DMS79 treated with DMSO at 0.1 percent for 48 hours (cell line): ENCODE measurements around the gene DSG3.

Source experiments
- DNase-seq: peaks from one replicate; lab custom pipeline; 2025; lab: John Stamatoyannopoulos, UW

Gene DSG3

GRCh38 chr18:31430072-31430471, 17.5 kb upstream of the DSG3 start:
- no peak for DNase-seq

- DNase-seq: no peak
Observed at GRCh38 chr18:31430554-31430953, 17.0 kb upstream of the DSG3 start.

GRCh38 chr18:31432316-31432715, 15.2 kb upstream of the DSG3 start:
- DNase-seq: no peak

- no peak for DNase-seq
Observed at GRCh38 chr18:31436825-31437224, 10.7 kb upstream of the DSG3 start.

- DNase-seq: no peak
Observed at GRCh38 chr18:31438402-31438801, 9.1 kb upstream of the DSG3 start.

GRCh38 chr18:31439807-31440325, 7.7 kb upstream of the DSG3 start:
- DNase-seq: no peak

GRCh38 chr18:31440787-31441186, 6.8 kb upstream of the DSG3 start:
- no peak for DNase-seq

- no peak for DNase-seq
Observed at GRCh38 chr18:31441493-31441892, 6.0 kb upstream of the DSG3 start.

GRCh38 chr18:31444142-31444541, 3.4 kb upstream of the DSG3 start:
- DNase-seq: no peak

GRCh38 chr18:31445908-31446307, 1.6 kb upstream of the DSG3 start:
- DNase-seq: no peak

GRCh38 chr18:31446854-31447253, 687 bp upstream of the DSG3 start:
- no peak for DNase-seq

GRCh38 chr18:31450409-31450808, 2.9 kb downstream of the DSG3 start:
- no peak for DNase-seq

- no peak for DNase-seq
Observed at GRCh38 chr18:31451625-31452024, 4.1 kb downstream of the DSG3 start.

GRCh38 chr18:31454066-31454708, 6.6 kb downstream of the DSG3 start:
- DNase-seq: no peak

GRCh38 chr18:31469629-31470028, 22.1 kb downstream of the DSG3 start:
- no peak for DNase-seq

- DNase-seq: no peak
Observed at GRCh38 chr18:31478688-31479087, 31.1 kb downstream of the DSG3 start.

GRCh38 chr18:31482051-31482450, 34.5 kb downstream of the DSG3 start:
- no peak for DNase-seq

- no peak for DNase-seq
Observed at GRCh38 chr18:31483396-31483795, 35.9 kb downstream of the DSG3 start.

- DNase-seq: no peak
Observed at GRCh38 chr18:31484461-31484860, 36.9 kb downstream of the DSG3 start.

- DNase-seq: no peak
Observed at GRCh38 chr18:31486165-31486564, 38.6 kb downstream of the DSG3 start.

GRCh38 chr18:31487246-31488015, 39.9 kb downstream of the DSG3 start:
- DNase-seq: no peak

- DNase-seq: no peak
Observed at GRCh38 chr18:31489311-31489710, 41.8 kb downstream of the DSG3 start.

GRCh38 chr18:31490387-31490786, 42.8 kb downstream of the DSG3 start:
- DNase-seq: no peak

GRCh38 chr18:31490833-31491232, 43.3 kb downstream of the DSG3 start:
- DNase-seq: no peak
